ENCODE measurements around the gene ENOX1.

DNA sequence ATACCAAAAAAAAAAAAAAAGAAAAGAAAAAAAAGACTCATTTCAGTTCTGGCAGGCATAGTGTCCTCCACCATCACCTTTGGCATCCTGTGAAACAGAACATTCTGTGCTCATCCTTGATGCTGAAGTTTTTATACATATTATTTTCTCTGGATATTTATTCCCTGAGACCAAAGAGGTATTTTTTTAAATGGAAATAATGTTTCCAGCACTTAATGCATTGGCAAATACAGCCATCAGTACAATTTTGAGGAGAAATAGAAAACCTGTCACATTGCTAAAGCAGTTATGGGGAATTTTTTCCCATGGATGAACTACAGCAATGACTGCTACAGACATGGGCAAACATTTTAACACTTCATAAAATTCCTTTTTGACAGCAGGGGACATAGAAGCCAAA lies 451.0 kb downstream of the ENOX1 start:
- TF ChIP-seq, protein P1, sequence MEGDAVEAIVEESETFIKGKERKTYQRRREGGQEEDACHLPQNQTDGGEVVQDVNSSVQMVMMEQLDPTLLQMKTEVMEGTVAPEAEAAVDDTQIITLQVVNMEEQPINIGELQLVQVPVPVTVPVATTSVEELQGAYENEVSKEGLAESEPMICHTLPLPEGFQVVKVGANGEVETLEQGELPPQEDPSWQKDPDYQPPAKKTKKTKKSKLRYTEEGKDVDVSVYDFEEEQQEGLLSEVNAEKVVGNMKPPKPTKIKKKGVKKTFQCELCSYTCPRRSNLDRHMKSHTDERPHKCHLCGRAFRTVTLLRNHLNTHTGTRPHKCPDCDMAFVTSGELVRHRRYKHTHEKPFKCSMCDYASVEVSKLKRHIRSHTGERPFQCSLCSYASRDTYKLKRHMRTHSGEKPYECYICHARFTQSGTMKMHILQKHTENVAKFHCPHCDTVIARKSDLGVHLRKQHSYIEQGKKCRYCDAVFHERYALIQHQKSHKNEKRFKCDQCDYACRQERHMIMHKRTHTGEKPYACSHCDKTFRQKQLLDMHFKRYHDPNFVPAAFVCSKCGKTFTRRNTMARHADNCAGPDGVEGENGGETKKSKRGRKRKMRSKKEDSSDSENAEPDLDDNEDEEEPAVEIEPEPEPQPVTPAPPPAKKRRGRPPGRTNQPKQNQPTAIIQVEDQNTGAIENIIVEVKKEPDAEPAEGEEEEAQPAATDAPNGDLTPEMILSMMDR (conservative IDR thresholded peaks at IDR 0.05; ENCODE audit: low read depth, low read length), result no peak
- TF ChIP-seq EZH2phosphoT487 (IDR thresholded peaks at IDR 0.05; ENCODE audit: borderline replicate concordance, low read length), result no peak
- TF ChIP-seq EZH2 (IDR thresholded peaks at IDR 0.05; ENCODE audit: low read length, unreplicated experiment), result no peak
